Gastroesophageal sphincter (tissue), 3 donors: ENCODE measurements around the gene ADH4.

Experiments
- CTCF ChIP-seq, 4 experiments: fragments of 200-600 bp in 2 of 4; fragments of 450-650 bp in 2 of 4; sonication (generic) in 1 of 4; IDR thresholded peaks; one replicate each; pipeline ENCODE4 v1.5.1; 2017 to 2019; ENCODE audit warnings: antibody characterized with exemption in 4 of 4, mild to moderate bottlenecking in 2 of 4, moderate library complexity in 2 of 4
- EP300 ChIP-seq: sonication (generic); formaldehyde crosslinking; IDR thresholded peaks from one replicate; pipeline ENCODE4 v1.6.1; 2017; ENCODE audit warnings: antibody characterized with exemption, mild to moderate bottlenecking
- POLR2AphosphoS5 ChIP-seq: sonication (generic); formaldehyde crosslinking; IDR thresholded peaks from one replicate; pipeline ENCODE4 v1.6.1; 2017; ENCODE audit warnings: antibody characterized with exemption

DNA sequence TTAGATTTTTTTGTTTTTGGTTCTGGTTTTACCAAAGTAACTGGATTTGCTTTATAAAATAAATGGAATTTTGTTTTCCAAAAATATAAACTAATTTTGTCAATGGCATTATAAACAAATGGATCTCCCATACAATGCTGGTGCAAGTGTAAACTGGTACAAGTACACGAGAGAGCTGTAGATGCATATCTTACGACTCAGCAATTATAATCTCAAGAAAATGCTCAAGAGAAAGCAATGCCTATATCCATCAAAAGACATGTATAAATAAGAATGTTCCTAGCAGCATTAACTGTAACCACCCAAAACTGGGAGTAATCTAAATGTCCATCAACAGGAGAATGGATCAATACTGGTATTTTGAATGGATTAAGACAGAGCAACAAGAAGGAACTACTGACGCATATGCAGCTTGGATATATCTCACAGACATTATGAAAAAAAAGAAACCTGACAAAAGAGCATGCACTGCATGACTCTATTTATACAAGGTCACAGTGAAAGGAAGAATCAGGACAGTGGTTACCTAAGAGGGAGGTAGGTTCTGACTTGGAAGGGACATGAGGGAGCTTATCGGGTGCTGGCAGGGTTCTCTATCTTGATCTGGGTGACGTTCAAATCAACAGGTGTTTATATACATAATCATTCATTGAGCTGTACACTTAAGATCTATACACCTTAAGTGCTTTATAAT lies 65.0 kb downstream of the ADH4 start:
- no peak for TF ChIP-seq CTCF (IDR thresholded peaks at IDR 0.05)
- TF ChIP-seq EP300 = no peak
- TF ChIP-seq POLR2AphosphoS5 = no peak
